Neural cell (in vitro differentiated cells): ENCODE data around the gene PSMB4. TPM values are rescaled to one million over a fixed set of nuclear protein-coding genes. Genes with fewer than 3 reads are reported as not detected.

Experiments
- H2AFZ ChIP-seq: fragments of 200-600, 300-800 bp; sonication (generic), shearing (Covaris generic); 2 replicates; pipeline ENCODE4 v1.6.0; 2014; ENCODE audit warnings: low read depth, mild to moderate bottlenecking, antibody characterized with exemption, low read length, moderate library complexity
- H3F3A ChIP-seq: fragments of 200-600 bp; shearing (Covaris generic); 2 replicates; pipeline ENCODE4 v1.6.1; 2016; ENCODE audit warnings: mild to moderate bottlenecking, moderate library complexity, mixed read lengths, antibody characterized with exemption, low read length; ENCODE audit not compliant: insufficient read depth, poor library complexity, severe bottlenecking
- H3K27ac ChIP-seq: fragments of 200-600, 300-800 bp; sonication (generic), shearing (Covaris generic); 2 replicates; pipeline ENCODE4 v1.5.1; 2014; ENCODE audit warnings: mild to moderate bottlenecking, low read length, moderate library complexity
- H3K27me3 ChIP-seq: fragments of 300-800, 200-600 bp; sonication (generic), shearing (Covaris generic); 2 replicates; pipeline ENCODE4 v1.6.0; 2014; ENCODE audit warnings: mild to moderate bottlenecking, low read depth, low read length, moderate library complexity; ENCODE audit not compliant: insufficient read depth
- H3K36me3 ChIP-seq: fragments of 300-800, 200-600 bp; sonication (generic), shearing (Covaris generic); 2 replicates; pipeline ENCODE4 v1.5.1; 2014; ENCODE audit warnings: mild to moderate bottlenecking, antibody characterized with exemption, low read length, moderate library complexity; ENCODE audit not compliant: insufficient read depth
- H3K4me2 ChIP-seq: fragments of 300-800, 200-600 bp; sonication (generic), shearing (Covaris generic); 2 replicates; pipeline ENCODE4 v1.6.0; 2014; ENCODE audit warnings: mild to moderate bottlenecking, low read length
- H3K4me3 ChIP-seq: fragments of 300-800, 200-600 bp; sonication (generic), shearing (Covaris generic); 2 replicates; pipeline ENCODE4 v1.5.1; 2014; ENCODE audit warnings: mild to moderate bottlenecking, low read length, moderate library complexity
- H3K79me2 ChIP-seq: fragments of 200-600 bp; shearing (Covaris generic); replicated peaks from 2 replicates; pipeline ENCODE4 v1.6.0; 2014; ENCODE audit warnings: mild to moderate bottlenecking, low read length, moderate library complexity; ENCODE audit not compliant: insufficient read depth
- H3K9ac ChIP-seq: fragments of 300-800, 200-600 bp; sonication (generic), shearing (Covaris generic); 2 replicates; pipeline ENCODE4 v1.6.1; 2016; ENCODE audit warnings: mild to moderate bottlenecking, low read length, mixed read lengths
- H3K9me2 ChIP-seq: fragments of 200-600 bp; shearing (Covaris generic); 2 replicates; pipeline ENCODE4 v1.6.1; 2016; ENCODE audit warnings: mild to moderate bottlenecking, low read length, mixed read lengths; ENCODE audit not compliant: insufficient read depth
- H3K9me3 ChIP-seq: fragments of 200-600, 300-800 bp; sonication (generic), shearing (Covaris generic); 2 replicates; pipeline ENCODE4 v1.6.1; 2016; ENCODE audit warnings: mild to moderate bottlenecking, mixed run types, low read length, moderate library complexity, mixed read lengths
- H4K20me1 ChIP-seq: fragments of 200-600 bp; shearing (Covaris generic); 2 replicates; pipeline ENCODE4 v1.6.1; 2016; ENCODE audit warnings: mild to moderate bottlenecking, mixed run types; ENCODE audit not compliant: insufficient read depth
- CTCF ChIP-seq: fragments of 450-650 bp; IDR thresholded peaks from 2 replicates; pipeline ENCODE4 v1.5.1; 2014; ENCODE audit warnings: antibody characterized with exemption, mild to moderate bottlenecking, moderate library complexity; ENCODE audit not compliant: poor library complexity, severe bottlenecking
- EP300 ChIP-seq: fragments of 450-650 bp; conservative IDR thresholded peaks from 2 replicates; pipeline ENCODE4 v1.6.1; 2014; ENCODE audit warnings: antibody characterized with exemption, mild to moderate bottlenecking, moderate library complexity; ENCODE audit not compliant: poor library complexity, severe bottlenecking
- EZH2 ChIP-seq: fragments of 200-600, 300-800 bp; shearing (Covaris generic), sonication (generic); IDR thresholded peaks from 2 replicates; pipeline ENCODE4 v1.6.1; 2014; ENCODE audit warnings: antibody characterized with exemption, low read length, borderline replicate concordance, mild to moderate bottlenecking; ENCODE audit not compliant: insufficient read depth, poor library complexity, severe bottlenecking
- MXI1 ChIP-seq: fragments of 450-650 bp; conservative IDR thresholded peaks from 2 replicates; pipeline ENCODE4 v1.6.1; 2014; ENCODE audit warnings: antibody characterized with exemption, mild to moderate bottlenecking; ENCODE audit not compliant: poor library complexity, severe bottlenecking
- POLR2AphosphoS5 ChIP-seq: IDR thresholded peaks from 2 replicates; pipeline ENCODE4 v1.6.1; 2012
- RAD21 ChIP-seq: fragments of 450-650 bp; conservative IDR thresholded peaks from 2 replicates; pipeline ENCODE4 v1.6.1; 2014; ENCODE audit warnings: antibody characterized with exemption, mild to moderate bottlenecking, moderate library complexity
- REST ChIP-seq: IDR thresholded peaks from 2 replicates; pipeline ENCODE4 v1.6.1; 2012; ENCODE audit warnings: borderline replicate concordance
- SMC3 ChIP-seq: fragments of 450-650 bp; conservative IDR thresholded peaks from 2 replicates; pipeline ENCODE4 v1.6.1; 2014; ENCODE audit warnings: antibody characterized with exemption, mild to moderate bottlenecking, moderate library complexity; ENCODE audit not compliant: poor library complexity
- TAF1 ChIP-seq: IDR thresholded peaks from 2 replicates; pipeline ENCODE4 v1.6.1; 2012; ENCODE audit warnings: low read depth
- polyA plus RNA-seq: library from polyadenylated mRNA; depleted of rRNA; stranded (reverse); fragments of >200 nt; gene quantifications from 2 replicates; pipeline ENCODE4 v1.2.3, GENCODE V29; 2014

The PSMB4 gene
- polyA plus RNA-seq, 1 donor from 2014 or later = 695 TPM

- no peaks in the 10 kb centered on the region for H3K27me3 ChIP-seq
- no peaks in the 10 kb centered on the region for H3K36me3 ChIP-seq
- H3K4me2 ChIP-seq = no peak overlapping the region
- H2AFZ ChIP-seq = no peak overlapping the region
- H3K9me3 ChIP-seq = no peaks in the 10 kb centered on the region
- no peaks in the 10 kb centered on the region for H3F3A ChIP-seq
- H3K9ac ChIP-seq = no peak overlapping the region
- no peaks in the 10 kb centered on the region for H4K20me1 ChIP-seq
- no peaks in the 10 kb centered on the region for H3K79me2 ChIP-seq
- TF ChIP-seq EP300 = no peak
- no peak for TF ChIP-seq SMC3
- no peak overlapping the region for H3K4me3 ChIP-seq
- H3K27ac ChIP-seq = no peak overlapping the region
- H3K9me2 ChIP-seq = no peaks in the 10 kb centered on the region
Measured at GRCh38 chr1:151368393-151369301, 30.7 kb upstream of the PSMB4 start.

- Histone ChIP-seq H3K4me3 (no peak overlapping the region), H3K36me3 (no peaks in the 10 kb centered on the region), H3K4me2 (no peak overlapping the region), H4K20me1 (no peaks in the 10 kb centered on the region), H3K27me3 (no peaks in the 10 kb centered on the region), H3F3A (no peaks in the 10 kb centered on the region), H2AFZ (no peak overlapping the region), H3K27ac (no peak overlapping the region), H3K9ac (no peak overlapping the region), H3K9me2 (no peaks in the 10 kb centered on the region), H3K79me2 (no peaks in the 10 kb centered on the region), H3K9me3 (no peaks in the 10 kb centered on the region)
- no peak for TF ChIP-seq MXI1
- TF ChIP-seq TAF1 = no peak
- no peak for TF ChIP-seq EZH2
- TF ChIP-seq POLR2AphosphoS5 = no peak
Measured at GRCh38 chr1:151369302-151369610, 30.1 kb upstream of the PSMB4 start.

- H2AFZ ChIP-seq = no peak overlapping the region
- TF ChIP-seq EZH2 (no peak), EP300 (no peak), RAD21 (no peak), CTCF (no peak), POLR2AphosphoS5 (no peak), SMC3 (no peak), MXI1 (no peak), TAF1 (no peak), REST (no peak)
- H3K9me3 ChIP-seq = no peaks in the 10 kb centered on the region
- H3K79me2 ChIP-seq = no peaks in the 10 kb centered on the region
- no peak overlapping the region for H3K9ac ChIP-seq
- H3K9me2 ChIP-seq = no peaks in the 10 kb centered on the region
- H3K36me3 ChIP-seq = no peaks in the 10 kb centered on the region
- no peaks in the 10 kb centered on the region for H4K20me1 ChIP-seq
- H3F3A ChIP-seq = no peaks in the 10 kb centered on the region
- H3K4me2 ChIP-seq = no peak overlapping the region
- no peak overlapping the region for H3K4me3 ChIP-seq
- no peak overlapping the region for H3K27ac ChIP-seq
- no peaks in the 10 kb centered on the region for H3K27me3 ChIP-seq
Measured at GRCh38 chr1:151369621-151370048, 29.7 kb upstream of the PSMB4 start.
